Thymus (tissue), 11 donors: Measurements from ENCODE around the gene TOR1AIP2. TPM values are rescaled to one million over a fixed set of nuclear protein-coding genes. Genes with fewer than 3 reads are reported as not detected.

ENCODE experiments used
- DNase-seq, 9 donors: peaks; one replicate each; pipeline ENCODE4 v3.0.0-alpha.2; 2013; ENCODE audit warnings: low spot score in 9 of 9, low read depth in 6 of 9, missing footprints in 1 of 9
- H3K27ac ChIP-seq, 2 donors: one replicate each; pipeline ENCODE4 v1.5.1; 2013; ENCODE audit warnings: control low read depth in 1 of 2, low read depth in 1 of 2, low read length in 1 of 2, mild to moderate bottlenecking in 1 of 2, moderate library complexity in 1 of 2
- H3K27me3 ChIP-seq, 2 donors: one replicate each; pipeline ENCODE4 v1.5.1; 2013; ENCODE audit warnings: low read length in 1 of 2; ENCODE audit not compliant: control insufficient read depth in 2 of 2, insufficient read depth in 1 of 2
- H3K36me3 ChIP-seq, 2 donors: one replicate each; pipeline ENCODE4 v1.5.1; 2013; ENCODE audit warnings: low read length in 1 of 2, mild to moderate bottlenecking in 1 of 2, moderate library complexity in 1 of 2; ENCODE audit not compliant: control insufficient read depth in 2 of 2, insufficient read depth in 2 of 2
- H3K4me1 ChIP-seq, 2 donors: one replicate each; pipeline ENCODE4 v1.5.1; 2013; ENCODE audit warnings: low read length in 2 of 2; ENCODE audit not compliant: control insufficient read depth in 2 of 2, insufficient read depth in 2 of 2
- H3K4me3 ChIP-seq, 2 donors: one replicate each; pipeline ENCODE4 v1.5.1; 2013; ENCODE audit warnings: low read length in 2 of 2, control low read depth in 1 of 2, mild to moderate bottlenecking in 1 of 2
- H3K9me3 ChIP-seq, 2 donors: one replicate each; pipeline ENCODE4 v1.5.1; 2013; ENCODE audit warnings: low read length in 1 of 2, mild to moderate bottlenecking in 1 of 2; ENCODE audit not compliant: control insufficient read depth in 2 of 2, insufficient read depth in 1 of 2
- WGBS: extraction: QIAGEN DNeasy Blood & Tissue Kit; methylation state at CpG from one replicate; pipeline ENCODE4 v1.1.7; 2013; 5-methylcytosine and 5-hydroxymethylcytosine counted together
- polyA plus RNA-seq: library from polyadenylated mRNA; stranded (reverse); fragments of 200-250 nt; gene quantifications from one replicate; pipeline ENCODE4 v1.2.3, GENCODE V29; 2013
- total RNA-seq: library from RNA; stranded (reverse); fragments of 120-200 nt; gene quantifications from one replicate; pipeline ENCODE4 v1.2.4, GENCODE V29; 2013
- donor health status: healthy.

The TOR1AIP2 gene
- total and polyA plus RNA-seq, 2 donors, result 13.8 to 20.0 TPM

DNA sequence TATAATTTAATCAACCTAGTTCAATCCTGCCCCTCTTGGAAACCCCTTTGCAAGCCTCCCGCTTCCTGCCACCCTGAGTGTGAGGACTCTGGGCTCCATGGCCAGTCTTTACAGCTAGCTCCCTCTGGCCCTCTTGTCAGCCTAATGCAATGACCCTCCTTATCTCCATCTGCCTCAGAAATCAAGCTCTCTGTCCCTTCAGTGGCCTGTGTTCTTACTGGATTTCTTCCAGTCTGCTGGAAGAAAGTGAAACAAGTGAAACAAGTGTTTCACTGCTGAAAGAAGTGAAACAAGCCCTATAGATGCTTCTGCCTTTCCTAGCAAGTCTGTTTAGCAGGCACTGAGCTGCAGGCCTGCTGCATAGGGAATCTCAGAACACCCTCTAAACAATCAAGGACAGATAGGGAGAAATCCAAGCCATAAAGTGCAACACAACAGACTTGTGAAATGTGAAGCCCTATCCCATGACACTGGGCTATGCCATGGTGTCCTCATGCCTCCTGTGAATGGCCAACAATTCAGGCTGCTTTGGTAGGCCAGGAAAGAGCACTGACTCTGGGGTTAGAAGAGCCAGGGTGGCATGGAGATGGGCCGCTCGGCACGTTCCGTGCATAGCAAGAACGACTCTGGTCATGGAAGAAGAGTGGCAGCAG lies 78.6 kb downstream of the TOR1AIP2 start:
- WGBS, result 98% methylated on average over 6 of the region's 6 CpGs

DNA sequence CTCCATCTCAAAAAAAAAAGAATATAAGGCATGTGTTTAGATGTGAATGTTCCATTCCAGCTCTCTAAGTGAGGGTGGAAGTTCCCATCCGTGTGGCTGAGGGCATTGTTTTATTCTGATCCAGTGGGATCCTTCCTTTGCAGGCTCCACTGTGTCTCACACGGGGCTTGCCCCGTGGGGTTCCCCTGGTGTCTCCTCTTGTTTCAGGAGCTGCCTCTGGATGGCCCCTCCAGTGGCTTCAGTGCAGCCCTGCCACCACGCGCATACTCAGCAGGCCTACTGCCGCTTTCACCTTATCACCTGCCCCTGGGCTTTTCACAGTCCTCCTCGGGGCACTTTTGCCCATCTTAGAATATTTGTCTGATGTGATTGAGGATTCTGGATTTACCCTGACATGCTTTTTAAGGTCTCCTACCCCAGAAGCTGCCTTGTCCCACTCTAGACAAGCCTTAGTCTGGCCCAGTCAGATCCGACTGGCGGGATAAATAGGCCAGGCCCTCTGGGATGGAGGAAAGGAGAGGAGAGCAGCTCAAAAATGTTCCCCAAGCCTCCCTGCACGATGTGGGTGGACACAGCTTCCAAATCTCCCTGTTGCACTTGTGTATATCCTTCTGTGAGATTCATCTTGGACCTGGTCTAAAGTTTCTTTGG lies 79.3 kb downstream of the TOR1AIP2 start:
- Histone ChIP-seq H3K4me3 (no peak overlapping the region), H3K27ac (no peak overlapping the region), H3K4me1 (peaks cover 0 to 3% of the 10 kb centered on the region in 2 donors), H3K27me3 (peaks cover 0 to 11% of the 10 kb centered on the region in 2 donors), H3K36me3 (no peaks in the 10 kb centered on the region), H3K9me3 (no peaks in the 10 kb centered on the region)
- DNase-seq, result no peak
- 93% methylated on average over 10 of the region's 10 CpGs for WGBS

More for the DNA sequence above, 78.6 kb downstream of the TOR1AIP2 start:
- Histone ChIP-seq H3K4me1 (peaks cover 0 to 3% of the 10 kb centered on the region in 2 donors), H3K27ac (no peak overlapping the region), H3K9me3 (no peaks in the 10 kb centered on the region), H3K27me3 (peaks cover 0 to 8% of the 10 kb centered on the region in 2 donors), H3K4me3 (no peak overlapping the region), H3K36me3 (no peaks in the 10 kb centered on the region)
- DNase-seq, result no peak

DNA sequence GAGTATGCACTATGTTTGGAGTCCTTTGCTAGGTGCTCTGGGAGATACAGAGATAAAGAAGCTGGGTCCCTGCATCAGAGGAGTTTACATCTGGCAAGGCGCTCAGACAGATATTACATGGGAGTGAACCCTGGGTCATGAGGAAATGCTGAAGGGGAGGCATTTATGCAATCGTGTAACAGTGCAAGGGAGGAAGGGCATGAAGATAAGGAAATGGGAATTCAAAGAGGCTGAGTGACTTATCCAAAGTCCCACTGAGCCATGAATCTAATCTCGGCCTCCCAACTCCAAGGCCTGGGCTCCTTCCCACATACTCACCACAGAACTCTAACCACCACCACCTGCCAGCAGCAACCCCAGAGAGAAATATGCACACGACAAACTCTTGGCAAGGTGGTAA lies 82.9 kb downstream of the TOR1AIP2 start:
- 36% methylated on average over 4 of the region's 4 CpGs for WGBS
- no peaks in the 10 kb centered on the region for H3K36me3 ChIP-seq
- no peak for DNase-seq

DNA sequence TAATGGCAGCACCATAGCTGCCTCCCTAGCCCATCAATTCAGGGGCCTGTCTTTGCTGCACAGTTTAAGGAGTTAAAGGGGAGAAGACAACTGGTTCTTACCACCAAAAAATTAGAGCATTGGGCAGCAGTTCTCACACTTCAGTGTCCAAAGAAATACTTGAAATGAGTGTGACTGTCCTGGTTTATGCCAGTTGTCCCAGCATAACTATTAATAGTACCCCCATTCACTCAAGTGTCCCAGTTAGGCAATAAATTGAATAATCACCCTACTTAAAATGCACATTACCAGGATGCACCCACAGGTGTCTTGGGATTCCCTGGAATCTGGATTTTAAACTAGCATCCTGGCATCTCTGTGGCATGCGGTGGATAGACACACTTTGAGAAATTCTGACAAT lies 83.5 kb downstream of the TOR1AIP2 start:
- 99% methylated on average over 1 of the region's 1 CpG for WGBS
- no peak for DNase-seq
- Histone ChIP-seq H3K4me3 (no peak overlapping the region), H3K27me3 (peaks cover 0 to 9% of the 10 kb centered on the region in 2 donors), H3K9me3 (no peaks in the 10 kb centered on the region), H3K4me1 (peaks cover 0 to under 1% of the 10 kb centered on the region in 2 donors), H3K36me3 (no peaks in the 10 kb centered on the region), H3K27ac (no peak overlapping the region)

More for the DNA sequence above, 82.9 kb downstream of the TOR1AIP2 start:
- Histone ChIP-seq H3K27me3 (peaks cover 0 to 9% of the 10 kb centered on the region in 2 donors), H3K27ac (no peak overlapping the region), H3K4me3 (no peak overlapping the region), H3K4me1 (peaks cover 0 to 3% of the 10 kb centered on the region in 2 donors), H3K9me3 (no peaks in the 10 kb centered on the region)

DNA sequence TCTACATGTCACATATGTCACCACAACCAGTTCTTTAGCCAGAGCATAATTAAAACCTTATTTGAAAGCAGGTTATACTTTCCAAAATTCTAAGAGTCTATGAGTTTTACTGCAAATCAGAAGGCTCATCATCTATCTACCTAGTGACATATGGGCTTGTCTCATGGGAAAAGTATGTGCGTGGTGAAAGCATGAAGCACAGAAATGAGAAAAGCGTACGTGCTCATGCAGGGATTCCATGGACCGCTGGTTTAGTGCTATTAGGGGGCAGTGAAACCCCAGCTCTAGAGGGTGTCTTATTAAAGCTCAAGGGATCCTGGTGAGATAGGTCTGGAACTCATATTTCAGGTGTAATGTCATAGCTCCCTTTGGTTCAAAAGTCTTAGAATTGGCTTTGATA lies 84.3 kb downstream of the TOR1AIP2 start:
- Histone ChIP-seq H3K4me3 (no peak overlapping the region), H3K9me3 (no peaks in the 10 kb centered on the region), H3K36me3 (no peaks in the 10 kb centered on the region), H3K27me3 (peaks cover 0 to 11% of the 10 kb centered on the region in 2 donors), H3K4me1 (no peaks in the 10 kb centered on the region), H3K27ac (no peak overlapping the region)
- no peak for DNase-seq
- WGBS, result 95% methylated on average over 4 of the region's 4 CpGs

Other genes with a start within 250 kb of the TOR1AIP2 start
- gene FAM163A, start 134.5 kb downstream of the TOR1AIP2 start, total RNA-seq, result 10.4 TPM
- gene FAM163A, start 134.5 kb downstream of the TOR1AIP2 start, polyA plus RNA-seq, result 3.2 TPM
- gene TOR1AIP1, start 4.5 kb upstream of the TOR1AIP2 start, total RNA-seq, result 33.5 TPM
- gene TOR1AIP1, start 4.5 kb upstream of the TOR1AIP2 start, polyA plus RNA-seq, result 27.9 TPM
- gene CEP350, start 77.0 kb upstream of the TOR1AIP2 start, total RNA-seq, result 53.3 TPM
- 8.3 TPM for gene CEP350, start 77.0 kb upstream of the TOR1AIP2 start, polyA plus RNA-seq